ENCODE data around the gene ID1. TPM values are rescaled to one million over a fixed set of nuclear protein-coding genes. Genes with fewer than 3 reads are reported as not detected.
A peak's percentile ranks its signal among the peaks of the same experiment; 100 is the strongest.

The ID1 gene
- total and polyA plus RNA-seq, 2 of the 13 experiments (the other 11 are each of a cell fraction or from before 2014, with no cell fraction given) = 320 to 419 TPM

- Histone ChIP-seq H3K79me2 (ENCODE audit: insufficient read depth, low read length) (peaks cover 4% of the 10 kb centered on the region), H3K9ac (ENCODE audit: insufficient read depth, low read depth, low read length) (no peak overlapping the region), H3K9me3 (ENCODE audit: low read length) (no peaks in the 10 kb centered on the region), H3K4me2 (ENCODE audit: low read depth, low read length) (no peak overlapping the region), H2AFZ (ENCODE audit: low read length) (no peak overlapping the region), H3K27ac (ENCODE audit: extremely low read length, insufficient read depth, low read length) (no peak overlapping the region), H3K4me1 (ENCODE audit: insufficient read depth, low read length) (peaks cover 36% of the 10 kb centered on the region), H3K36me3 (replicated peaks in 1 of 2; ENCODE audit: control insufficient read depth in 1 of 2, insufficient read depth in 2 of 2, low read length in 2 of 2) (no peaks in the 10 kb centered on the region), H3K27me3 (ENCODE audit: control insufficient read depth in 1 of 2, insufficient read depth in 2 of 2, low read length in 2 of 2) (no peaks in the 10 kb centered on the region; a peak in 1 of 5 replicates), H3K4me3 (replicated peaks in 1 of 3; ENCODE audit: insufficient read depth in 1 of 3, low read depth in 2 of 3, low read length in 3 of 3) (no peak overlapping the region), H4K20me1 (ENCODE audit: insufficient read depth, low read length) (no peaks in the 10 kb centered on the region)
- intact Hi-C loops (cut with micrococcal nuclease; ENCODE audit: unreplicated experiment) (no loop called here), in situ Hi-C loops (cut with HindIII; ENCODE audit: extremely low pct_ligation_motif_present, low pct_unique_long_range_greater_than_20kb) (no loop called here)
- FAIRE-seq = no peak
- DNase-seq (ENCODE audit: low spot score) = no peak
- no TSS peak for BruUV-seq (replicated peaks)
- peak; percentile 24; the same call in 1 of the 2 replicates for TF ChIP-seq CTCF (CRISPR knock-in tag; IDR thresholded peaks at IDR 0.05)
- TF ChIP-seq ZBTB33 (CRISPR knock-in tag; IDR thresholded peaks at IDR 0.05) = 0 out of 2 replicates have a peak, but pooled peaks have one; percentile 11
- no peak for TF ChIP-seq SNRNP70 (IDR thresholded peaks at IDR 0.05; ENCODE audit: low read depth, low read length)
- no peak for TF ChIP-seq ZSCAN22 (CRISPR knock-in tag; IDR thresholded peaks at IDR 0.05)
- no peak for ATAC-seq
- WGBS (ENCODE audit: low lambda C conversion rate) = 95% methylated on average over 40 of the region's 43 CpGs
- ChIA-PET CTCF (ENCODE audit: low intra/inter-chr PET ratio, low total read pairs) (interaction anchor here (0.9 kb wide), 1 partner anchor 34 kb away, joined by 3 read pairs; no protein-coding TSS in a partner anchor), POLR2A (interaction anchor here (0.8 to 16.4 kb wide), 11 partner anchors 9 to 145 kb away, joined by 3 to 1427 read pairs (median 5); partner anchors contain the start of gene ID1)
Observed at GRCh38 chr20:31578448-31579138, 26.5 kb upstream of the ID1 start.

Measured in HepG2 (cell line).